ENCODE measurements around the gene CFAP69. TPM values are rescaled to one million over a fixed set of nuclear protein-coding genes. Genes with fewer than 3 reads are reported as not detected.
"Not testable (repeated sequence)": the region's sequence is repeated elsewhere in the genome, so short reads cannot be mapped to it uniquely, and the experiment has no call there.

Gene CFAP69
- total RNA-seq, 1 experiment from 2014 or later, result 1.8 TPM

DNA sequence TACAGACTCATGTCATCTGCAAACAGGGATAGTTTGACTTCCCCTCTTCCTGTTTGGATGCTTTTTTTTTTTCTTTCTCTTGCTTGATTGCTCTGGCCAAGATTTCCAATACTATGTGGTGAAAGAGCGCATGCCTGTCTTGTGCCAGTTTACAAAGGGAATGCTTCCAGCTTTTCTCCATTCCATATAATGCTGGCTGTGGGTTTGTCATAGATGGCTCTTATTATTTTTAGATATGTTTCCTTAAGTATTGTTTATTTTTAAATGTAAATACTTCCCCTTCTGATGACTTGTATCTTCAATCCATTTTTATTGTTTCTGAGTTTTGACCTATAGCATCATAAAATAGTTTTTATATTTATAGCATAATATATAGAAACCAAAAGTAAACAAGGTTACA is 58.3 kb downstream of the CFAP69 start:
- H3K4me3 ChIP-seq, result no peak overlapping the region

DNA sequence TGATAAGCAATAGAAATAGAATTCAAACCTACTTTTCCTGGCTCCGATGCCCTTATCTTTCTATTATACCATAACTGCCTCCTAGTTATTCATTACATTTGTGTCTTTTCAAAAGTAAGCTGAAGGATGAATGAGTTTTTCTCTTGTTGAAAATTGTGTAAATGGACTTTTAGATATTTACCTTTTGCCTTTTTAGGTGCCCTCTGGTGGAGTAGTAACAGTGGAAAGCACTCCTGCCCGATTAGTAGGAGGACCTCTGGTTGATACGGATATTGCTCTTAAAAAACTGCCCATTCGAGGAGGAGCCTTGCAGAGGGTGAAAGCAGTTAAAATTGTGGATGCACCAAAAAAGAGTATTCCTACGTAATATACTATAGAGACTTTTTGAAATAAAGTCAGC is 64.9 kb downstream of the CFAP69 start:
- no peaks in the 10 kb centered on the region for H3K27me3 ChIP-seq
- H3K9me3 ChIP-seq, result no peaks in the 10 kb centered on the region

More for the DNA sequence above, 58.3 kb downstream of the CFAP69 start:
- DNase-seq, result peak; percentile 9
- H3K9me3 ChIP-seq, result no peaks in the 10 kb centered on the region
- no peaks in the 10 kb centered on the region for H3K27me3 ChIP-seq
- no peaks in the 10 kb centered on the region for H3K36me3 ChIP-seq

DNA sequence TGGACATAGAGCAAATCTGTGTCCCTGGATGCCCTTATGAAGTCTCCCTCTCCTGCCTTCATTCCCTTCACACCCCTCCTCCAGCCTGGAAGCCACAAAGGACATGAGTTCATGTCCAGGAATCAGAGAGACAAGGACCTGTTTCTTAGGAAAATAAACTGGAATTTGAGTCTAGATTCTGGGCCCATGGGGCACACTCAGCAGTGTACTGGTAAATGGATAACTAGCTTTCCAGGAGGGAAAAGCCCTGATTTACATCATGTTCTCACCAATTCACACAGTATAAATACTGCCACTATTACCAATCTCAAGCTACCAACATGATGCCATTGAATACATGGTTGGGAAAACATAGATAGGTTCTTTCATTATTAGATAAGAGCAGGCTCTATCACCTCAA is 66.2 kb downstream of the CFAP69 start:
- DNase-seq, result no peak
- Histone ChIP-seq H3K9me3 (no peaks in the 10 kb centered on the region), H3K27me3 (no peaks in the 10 kb centered on the region), H3K36me3 (no peaks in the 10 kb centered on the region), H3K4me3 (no peak overlapping the region)

More for the DNA sequence above, 64.9 kb downstream of the CFAP69 start:
- no peak overlapping the region for H3K4me3 ChIP-seq
- no peak for DNase-seq
- H3K36me3 ChIP-seq, result no peaks in the 10 kb centered on the region

GRCh38 chr7:90312745-90313144 is 67.8 kb downstream of the CFAP69 start:
- Histone ChIP-seq H3K4me3 (no peak overlapping the region), H3K27me3 (no peaks in the 10 kb centered on the region), H3K9me3 (no peaks in the 10 kb centered on the region), H3K36me3 (no peaks in the 10 kb centered on the region)
- DNase-seq, result no peak

DNA sequence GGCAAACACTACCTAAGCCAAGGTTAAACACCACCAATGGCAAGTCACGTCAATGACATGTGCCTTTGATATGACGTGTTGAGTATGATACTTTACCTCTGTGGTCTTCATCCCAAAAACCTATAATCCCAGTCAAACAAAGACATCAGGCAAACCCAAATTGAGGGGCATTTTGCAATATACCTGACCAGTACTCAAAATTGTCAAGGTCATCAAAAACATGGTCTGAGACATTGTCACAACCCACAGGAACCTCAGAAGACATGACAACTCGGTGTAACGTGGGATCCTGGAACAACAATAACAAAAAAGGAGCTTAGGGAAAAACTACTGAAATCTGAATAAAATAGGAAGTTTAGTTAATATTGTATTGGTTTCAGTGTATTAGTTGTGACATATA is 68.9 kb downstream of the CFAP69 start:
- no peaks in the 10 kb centered on the region for H3K36me3 ChIP-seq
- H3K27me3 ChIP-seq, result peaks cover 5% of the 10 kb centered on the region; the same call in 1 of the 2 replicates
- DNase-seq, result no peak
- H3K9me3 ChIP-seq, result no peaks in the 10 kb centered on the region
- H3K4me3 ChIP-seq, result no peak overlapping the region

DNA sequence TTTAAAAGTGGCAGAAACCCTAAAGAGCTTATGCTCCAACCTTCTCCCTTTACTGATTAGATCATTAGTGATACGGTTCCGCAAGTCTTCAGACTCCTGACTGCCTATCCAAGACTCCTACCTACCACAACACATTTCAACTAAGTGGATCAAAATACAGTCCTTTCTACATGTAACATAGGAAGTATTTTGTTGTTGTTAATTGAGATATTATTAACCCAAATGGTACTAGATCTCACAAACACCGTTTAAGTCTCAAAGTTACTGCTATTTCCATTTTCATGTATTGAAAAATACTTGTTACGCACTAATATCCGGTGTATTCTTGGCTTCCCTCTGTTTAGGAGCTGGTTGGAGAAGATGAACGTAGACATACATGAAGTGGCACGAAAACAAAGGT is 75.0 kb downstream of the CFAP69 start:
- H3K9me3 ChIP-seq, result no peaks in the 10 kb centered on the region
- H3K27me3 ChIP-seq, result peaks cover 11% of the 10 kb centered on the region; the same call in 1 of the 2 replicates
- no peak for DNase-seq
- H3K4me3 ChIP-seq, result no peak overlapping the region
- no peaks in the 10 kb centered on the region for H3K36me3 ChIP-seq

DNA sequence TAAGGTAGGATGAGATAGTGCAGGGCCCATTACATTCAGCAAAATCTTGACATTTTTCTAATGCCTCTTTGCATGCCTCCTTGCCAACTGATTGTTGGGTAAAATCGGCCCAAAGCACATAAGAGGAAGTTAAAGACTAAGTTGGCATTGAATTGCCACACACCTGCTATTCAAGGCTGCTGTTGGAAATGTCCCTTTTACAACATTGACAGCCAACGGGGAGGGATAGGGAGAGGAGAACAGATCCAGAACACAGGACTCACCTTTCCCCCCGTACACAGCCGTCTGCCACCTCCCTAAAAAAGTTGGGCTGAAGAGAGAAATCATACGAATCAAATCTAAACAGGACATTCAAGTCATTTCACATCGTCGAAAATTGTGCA is 75.4 kb downstream of the CFAP69 start:
- H3K36me3 ChIP-seq, result no peaks in the 10 kb centered on the region
- DNase-seq, result no peak
- H3K27me3 ChIP-seq, result peaks cover 11% of the 10 kb centered on the region; the same call in 1 of the 2 replicates
- H3K4me3 ChIP-seq, result no peak overlapping the region; the same call in 1 of the 2 replicates
- no peaks in the 10 kb centered on the region for H3K9me3 ChIP-seq

DNA sequence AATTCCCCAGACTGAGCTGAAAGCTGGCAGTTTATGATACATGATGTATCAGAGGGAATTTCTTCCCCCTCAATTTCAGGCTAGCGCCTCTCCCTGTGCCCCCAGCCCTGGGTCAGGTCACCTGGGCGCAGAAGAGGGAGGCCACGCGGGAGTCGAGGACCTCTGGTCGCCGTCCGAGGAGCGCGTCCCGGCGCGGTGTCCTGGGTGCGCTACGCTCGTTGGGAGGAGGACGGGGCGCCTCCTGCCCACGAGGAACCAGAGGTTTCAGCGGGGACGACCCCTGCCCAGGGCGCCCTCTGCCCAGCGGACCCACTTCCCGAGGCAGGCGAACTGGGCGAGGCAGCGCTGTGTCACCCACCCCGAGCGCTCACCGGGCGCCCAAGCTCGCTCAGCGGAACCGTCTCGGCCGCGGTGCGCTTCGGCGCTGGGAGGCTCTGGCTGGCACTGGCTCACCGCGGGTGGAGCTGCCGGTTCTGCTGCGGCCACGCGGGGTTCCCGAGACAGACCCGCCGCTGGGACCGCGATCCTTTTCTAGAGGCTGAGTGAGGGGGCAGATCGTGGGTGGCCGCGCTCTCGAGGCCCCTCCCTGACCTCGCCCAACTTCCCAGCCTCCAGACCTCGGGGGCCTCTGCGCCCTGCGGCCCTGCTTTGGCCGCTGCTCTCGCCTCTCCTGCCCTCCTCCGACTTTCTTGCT is 76.0 kb downstream of the CFAP69 start, which contains the start of gene FAM237B:
TSS of gene FAM237B (minus strand) at position 504 of the 694 bp plus-strand sequence. CDS start 1,556 bp downstream, outside the sequence.
- Histone ChIP-seq H3K36me3 (no peaks in the 10 kb centered on the region), H3K4me3 (peak within 1 kb of the TSS; percentile 28), H3K27me3 (peaks cover 11% of the 10 kb centered on the region; the same call in 1 of the 2 replicates), H3K9me3 (no peaks in the 10 kb centered on the region)
- DNase-seq, result peak; percentile 29

DNA sequence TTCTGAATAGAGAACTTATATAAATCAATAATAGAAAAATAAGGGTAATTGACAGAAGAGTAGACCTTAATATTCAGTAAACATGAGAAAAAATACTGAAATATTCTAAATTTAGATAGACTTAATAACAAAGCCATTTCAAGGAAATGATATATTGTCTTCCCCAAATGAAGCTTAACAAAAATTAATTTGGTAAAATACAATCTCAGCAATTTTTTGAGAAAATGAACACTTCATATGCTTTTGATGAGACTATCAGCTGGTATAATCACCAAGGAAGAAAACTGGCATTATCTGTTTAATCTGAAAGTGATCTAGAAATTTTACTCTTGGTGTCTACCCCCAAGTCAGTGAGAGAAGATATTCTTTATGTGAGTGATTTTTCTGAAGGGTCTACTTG is 77.9 kb downstream of the CFAP69 start:
- no peak for DNase-seq
- Histone ChIP-seq H3K36me3 (no peaks in the 10 kb centered on the region), H3K4me3 (no peak overlapping the region), H3K9me3 (no peaks in the 10 kb centered on the region), H3K27me3 (peaks cover 11% of the 10 kb centered on the region; the same call in 1 of the 2 replicates)

- no peaks in the 10 kb centered on the region for H3K36me3 ChIP-seq
- DNase-seq, result no peak
- no peaks in the 10 kb centered on the region for H3K9me3 ChIP-seq
- peaks cover 7% of the 10 kb centered on the region; the same call in 1 of the 2 replicates for H3K27me3 ChIP-seq
- no peak overlapping the region for H3K4me3 ChIP-seq
Measured at GRCh38 chr7:90326500-90326899, 81.5 kb downstream of the CFAP69 start.

- DNase-seq, result no peak
- Histone ChIP-seq H3K36me3 (no peaks in the 10 kb centered on the region), H3K4me3 (no peak overlapping the region), H3K27me3 (no peaks in the 10 kb centered on the region), H3K9me3 (no peaks in the 10 kb centered on the region)
Measured at GRCh38 chr7:90334193-90334843, 89.3 kb downstream of the CFAP69 start.

DNA sequence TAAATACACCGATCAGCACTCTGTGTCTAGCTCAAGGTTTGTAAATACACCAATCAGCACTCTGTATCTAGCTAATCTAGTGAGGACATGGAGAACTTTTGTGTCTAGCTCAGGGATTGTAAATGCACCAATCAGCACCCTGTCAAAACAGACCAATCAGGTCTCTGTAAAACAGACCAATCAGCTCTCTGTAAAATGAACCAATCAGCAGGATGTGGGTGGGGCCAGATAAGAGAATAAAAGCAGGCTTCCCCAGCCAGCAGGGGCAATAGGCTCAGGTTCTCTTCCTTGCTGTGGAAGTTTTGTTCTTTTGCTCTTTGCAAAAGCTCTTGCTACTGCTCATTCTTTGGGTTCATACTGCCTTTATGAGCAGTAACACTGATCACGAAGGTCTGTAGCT is 90.0 kb downstream of the CFAP69 start:
- not testable (repeated sequence) for DNase-seq, H3K9me3 ChIP-seq, H3K27me3 ChIP-seq, H3K4me3 ChIP-seq, H3K36me3 ChIP-seq

GRCh38 chr7:90337106-90337505 is 92.1 kb downstream of the CFAP69 start:
- Histone ChIP-seq H3K36me3 (no peaks in the 10 kb centered on the region), H3K4me3 (no peak overlapping the region), H3K27me3 (no peaks in the 10 kb centered on the region), H3K9me3 (no peaks in the 10 kb centered on the region)
- no peak for DNase-seq

DNA sequence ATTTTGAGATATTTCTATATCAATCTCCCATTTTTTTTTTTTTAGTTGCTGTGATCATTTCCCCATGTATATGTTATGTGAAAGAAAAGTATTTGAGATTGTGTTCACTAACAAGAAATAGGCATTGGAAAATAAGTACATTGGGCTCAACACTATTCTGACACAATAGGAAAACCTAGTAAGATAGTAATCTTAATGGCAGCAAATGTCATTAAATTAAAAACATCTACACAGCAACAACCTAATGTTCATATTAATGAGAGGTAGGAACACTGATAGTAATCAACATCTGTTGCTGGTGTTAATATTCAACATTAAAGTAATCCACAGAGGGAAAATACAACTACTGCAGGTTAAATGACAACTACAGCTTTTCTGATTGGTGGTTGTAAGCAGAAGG is 100.0 kb downstream of the CFAP69 start:
- no peak for DNase-seq
- Histone ChIP-seq H3K9me3 (no peaks in the 10 kb centered on the region), H3K36me3 (no peaks in the 10 kb centered on the region; the same call in 1 of the 2 replicates), H3K4me3 (no peak overlapping the region), H3K27me3 (no peaks in the 10 kb centered on the region)

DNA sequence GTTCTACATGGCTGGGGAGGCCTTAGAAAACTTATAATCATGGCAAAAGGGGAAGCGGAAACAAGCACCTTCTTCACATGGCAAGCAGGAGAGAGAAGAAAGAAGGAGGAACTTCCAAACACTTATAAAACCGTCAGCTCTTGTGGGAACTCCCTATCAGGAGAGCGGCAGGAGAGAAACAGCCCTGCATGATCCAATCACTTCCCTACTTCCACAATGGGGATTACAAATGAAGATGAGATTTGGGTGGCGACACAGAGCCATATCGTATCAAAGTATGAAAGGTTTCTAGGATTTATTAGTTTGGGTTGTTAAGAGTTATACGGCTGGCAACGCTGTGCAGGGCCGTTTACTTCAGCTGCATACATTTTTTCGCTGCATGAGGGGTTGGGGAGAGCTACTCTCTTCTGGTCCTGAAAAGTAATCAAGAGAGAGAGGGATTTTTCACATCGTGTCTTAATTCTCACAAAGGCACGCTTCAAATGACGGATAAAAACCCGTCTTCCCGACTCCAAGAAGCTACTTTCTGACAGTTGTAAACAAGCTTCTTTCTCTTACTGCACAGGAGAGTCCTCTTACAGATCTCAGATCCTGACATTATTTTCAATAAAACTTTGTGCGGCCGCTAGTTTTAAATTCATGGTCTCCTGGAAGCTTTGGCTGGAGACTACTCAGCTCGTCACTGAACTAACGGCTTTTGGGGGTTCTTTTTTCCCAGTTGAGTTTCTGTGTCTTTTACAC is 100.8 kb downstream of the CFAP69 start:
- DNase-seq, result no peak
- Histone ChIP-seq H3K4me3 (peak overlapping the region; percentile 88), H3K36me3 (no peaks in the 10 kb centered on the region; the same call in 1 of the 2 replicates), H3K9me3 (no peaks in the 10 kb centered on the region), H3K27me3 (no peaks in the 10 kb centered on the region)

DNA sequence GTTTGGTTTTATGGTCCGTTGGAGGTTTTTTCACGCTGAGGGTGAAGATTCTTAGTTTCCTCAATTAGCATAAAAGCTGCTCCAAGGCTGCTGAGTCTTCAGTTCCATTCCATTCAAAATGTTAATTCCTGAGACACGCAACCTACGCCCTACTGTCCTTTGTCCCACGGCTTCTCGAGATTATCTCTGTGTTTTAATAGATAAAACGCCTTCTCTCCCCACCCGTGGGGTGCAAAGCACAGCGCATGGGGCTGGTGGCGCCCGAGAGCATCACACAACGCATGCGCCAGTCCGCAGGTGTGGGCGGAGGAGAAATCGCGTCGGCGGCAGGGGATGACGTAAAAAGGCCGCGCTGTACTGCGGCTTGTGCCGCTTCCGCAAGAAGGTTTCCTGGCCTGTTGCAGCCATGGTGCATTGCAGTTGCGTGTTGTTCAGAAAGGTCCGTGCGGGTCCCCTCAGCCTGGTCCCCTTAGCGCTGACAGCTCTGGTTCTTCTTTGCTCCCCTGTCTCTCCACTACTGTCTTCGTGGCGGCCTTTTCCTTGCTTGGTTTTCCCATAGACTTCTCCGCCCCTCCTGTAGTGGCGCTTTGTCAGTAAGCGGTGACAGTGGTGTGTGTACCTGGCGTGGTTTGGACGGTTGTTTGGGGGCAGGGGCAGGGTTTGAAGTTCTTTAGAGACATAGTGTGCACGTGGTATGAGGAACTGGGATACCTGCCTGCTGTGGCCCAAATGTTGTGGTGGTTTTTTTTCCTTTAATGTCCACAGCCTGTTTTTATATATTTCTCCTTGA is 101.6 kb downstream of the CFAP69 start, which contains the start of gene GTPBP10:
TSS of gene GTPBP10 (plus strand) at position 381 of the 790 bp plus-strand sequence. CDS start at position 407, 26 bp downstream.
- Histone ChIP-seq H3K9me3 (no peaks in the 10 kb centered on the region), H3K4me3 (peak within 1 kb of the TSS; percentile 88), H3K27me3 (no peaks in the 10 kb centered on the region), H3K36me3 (no peaks in the 10 kb centered on the region; the same call in 1 of the 2 replicates)
- peak; percentile 87 for DNase-seq

Data from MG63 (cell line).